Skeletal muscle tissue (tissue), 4 donors: ENCODE measurements around the gene PUM2. TPM values are rescaled to one million over a fixed set of nuclear protein-coding genes. Genes with fewer than 3 reads are reported as not detected.
"Not testable (repeated sequence)": the region's sequence is repeated elsewhere in the genome, so short reads cannot be mapped to it uniquely, and the experiment has no call there.

Source experiments
- H3K27ac ChIP-seq: one replicate; pipeline ENCODE4 v1.7.0; 2013; ENCODE audit warnings: mild to moderate bottlenecking, low read depth, low read length, inconsistent platforms
- H3K27me3 ChIP-seq, 3 donors: one replicate each; pipeline ENCODE4 v1.7.0; 2013; ENCODE audit warnings: low read length in 3 of 3; ENCODE audit not compliant: control insufficient read depth in 3 of 3, insufficient read depth in 3 of 3
- H3K36me3 ChIP-seq, 3 donors: one replicate each; pipeline ENCODE4 v1.7.0; 2013; ENCODE audit warnings: low read length in 3 of 3; ENCODE audit not compliant: control insufficient read depth in 3 of 3, insufficient read depth in 3 of 3
- H3K4me1 ChIP-seq, 3 donors: one replicate each; pipeline ENCODE4 v1.7.0; 2013; ENCODE audit warnings: low read length in 3 of 3, mild to moderate bottlenecking in 3 of 3; ENCODE audit not compliant: control insufficient read depth in 3 of 3, insufficient read depth in 3 of 3
- H3K4me3 ChIP-seq, 3 donors: one replicate each; pipeline ENCODE4 v1.7.0; 2013; ENCODE audit warnings: low read length in 3 of 3
- H3K9ac ChIP-seq, 3 donors: one replicate each; pipeline ENCODE4 v1.7.0; 2013; ENCODE audit warnings: low read length in 3 of 3, mild to moderate bottlenecking in 3 of 3, moderate library complexity in 2 of 3, low read depth in 1 of 3
- H3K9me3 ChIP-seq, 3 donors: one replicate each; pipeline ENCODE4 v1.7.0; 2013; ENCODE audit warnings: low read length in 3 of 3; ENCODE audit not compliant: control insufficient read depth in 3 of 3
- total RNA-seq: library from RNA; depleted of rRNA; stranded (reverse); fragments of >200 nt; gene quantifications from one replicate; pipeline ENCODE4 v1.2.3, GENCODE V29; 2014
- donor health status: Osteomylitis.

Gene PUM2
- total RNA-seq, 1 donor from 2014 or later = 80.4 TPM

DNA sequence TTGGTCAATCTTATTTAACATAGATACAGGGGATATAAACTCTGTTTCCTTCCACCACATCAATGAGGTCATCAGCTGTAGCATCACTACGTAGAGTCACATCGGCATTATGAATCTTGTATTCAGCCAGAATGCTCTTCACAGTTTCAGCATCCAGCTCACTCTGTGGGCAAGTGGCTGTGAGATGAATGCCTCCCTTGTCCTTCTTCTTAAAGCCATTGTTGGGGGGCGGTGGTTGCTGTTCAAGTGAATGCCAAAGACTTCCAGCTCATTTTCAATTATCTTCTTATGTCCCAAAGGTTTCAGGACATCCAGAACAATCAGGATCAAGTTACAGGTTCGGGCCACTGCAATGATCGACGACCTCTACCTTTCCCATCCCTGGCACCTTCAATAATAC lies 110.4 kb downstream of the PUM2 start:
- H3K9ac ChIP-seq, H3K36me3 ChIP-seq, H3K9me3 ChIP-seq, H3K4me3 ChIP-seq, H3K4me1 ChIP-seq, H3K27ac ChIP-seq: not testable (repeated sequence)
- peaks cover 5 to 17% (median 6%) of the 10 kb centered on the region in 3 donors for H3K27me3 ChIP-seq

DNA sequence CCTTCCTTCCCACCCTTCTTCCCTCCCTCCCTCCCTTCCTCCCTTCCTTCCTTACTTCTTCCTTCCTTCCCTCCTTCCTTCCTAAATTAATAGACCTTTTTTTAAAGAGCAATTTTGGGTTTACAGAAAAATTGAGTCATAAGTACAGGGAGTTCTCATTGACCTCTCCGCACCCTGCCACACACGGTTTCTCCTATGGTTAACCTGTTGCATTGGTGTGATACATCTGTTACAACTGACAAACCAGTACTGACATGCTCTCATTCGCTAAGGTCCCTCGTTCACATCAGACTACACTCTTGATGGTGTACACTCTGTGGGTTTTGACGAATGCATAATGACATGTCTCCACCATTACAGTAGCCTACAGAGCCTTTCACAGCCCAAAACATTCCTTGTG lies 114.1 kb downstream of the PUM2 start:
- Histone ChIP-seq H3K36me3 (no peaks in the 10 kb centered on the region), H3K4me3 (no peak overlapping the region), H3K27ac (no peak overlapping the region), H3K9me3 (peaks cover 0 to 2% (median 0%) of the 10 kb centered on the region in 3 donors), H3K9ac (no peak overlapping the region), H3K4me1 (no peaks in the 10 kb centered on the region), H3K27me3 (peaks cover 5 to 16% (median 6%) of the 10 kb centered on the region in 3 donors)

DNA sequence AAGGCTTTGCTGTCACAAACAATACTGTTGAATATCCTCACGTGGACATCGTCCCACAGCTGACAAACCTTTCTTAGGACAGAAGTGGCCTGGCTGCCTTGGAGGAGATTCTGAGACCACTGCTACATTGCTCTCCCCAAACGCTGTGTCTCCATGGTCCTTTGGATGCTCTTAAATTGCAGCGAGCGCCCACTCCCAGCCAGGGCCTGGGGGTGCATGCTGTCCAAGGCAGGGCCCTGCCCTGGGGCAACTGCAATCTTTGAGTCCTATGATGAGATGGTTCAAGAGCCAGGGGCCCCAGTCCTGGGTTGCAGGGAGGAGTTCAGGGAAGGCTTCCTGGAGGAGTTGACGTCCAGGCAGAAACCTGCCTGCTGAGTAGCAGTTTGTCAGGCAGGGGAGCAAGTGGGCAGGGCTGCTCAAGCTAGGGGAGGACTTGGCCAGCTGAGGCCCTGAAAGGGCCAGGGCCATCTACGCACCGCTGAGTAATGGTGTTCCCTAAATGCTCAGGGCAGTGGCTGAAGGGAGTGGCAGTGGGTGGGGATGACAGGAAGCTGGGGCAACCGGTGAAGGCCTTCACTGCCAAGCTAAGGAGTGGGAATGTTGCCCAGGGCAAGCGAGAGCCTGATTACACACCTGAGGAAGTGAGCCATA lies 114.9 kb downstream of the PUM2 start:
- peaks cover 4 to 12% (median 4%) of the 10 kb centered on the region in 3 donors for H3K27me3 ChIP-seq
- H3K36me3 ChIP-seq = no peaks in the 10 kb centered on the region
- no peak overlapping the region for H3K4me3 ChIP-seq
- H3K4me1 ChIP-seq = no peaks in the 10 kb centered on the region
- H3K9me3 ChIP-seq = peaks cover 0 to 2% (median 0%) of the 10 kb centered on the region in 3 donors
- no peak overlapping the region for H3K9ac ChIP-seq
- no peak overlapping the region for H3K27ac ChIP-seq

DNA sequence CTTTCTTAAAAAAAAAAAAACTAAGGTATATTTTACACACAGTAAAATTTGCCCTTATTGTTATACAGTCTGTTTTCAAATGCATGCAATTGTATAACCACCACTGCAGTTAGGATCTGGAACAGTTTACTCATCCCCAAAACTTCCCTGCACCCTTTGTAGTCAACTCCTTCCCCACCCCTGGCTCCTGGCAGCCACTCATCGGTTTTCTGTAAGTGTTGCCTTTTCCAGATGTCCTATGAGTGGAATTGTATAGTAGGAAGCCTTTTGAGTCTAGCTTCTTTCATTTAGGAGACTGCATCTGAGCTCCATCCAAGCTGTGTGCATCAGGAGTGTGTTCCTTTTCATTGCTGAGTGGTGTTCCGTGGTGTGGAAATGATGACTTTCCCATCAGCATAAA lies 116.0 kb downstream of the PUM2 start:
- H3K4me3 ChIP-seq, H3K27me3 ChIP-seq, H3K36me3 ChIP-seq, H3K9me3 ChIP-seq, H3K27ac ChIP-seq, H3K9ac ChIP-seq, H3K4me1 ChIP-seq: not testable (repeated sequence)

DNA sequence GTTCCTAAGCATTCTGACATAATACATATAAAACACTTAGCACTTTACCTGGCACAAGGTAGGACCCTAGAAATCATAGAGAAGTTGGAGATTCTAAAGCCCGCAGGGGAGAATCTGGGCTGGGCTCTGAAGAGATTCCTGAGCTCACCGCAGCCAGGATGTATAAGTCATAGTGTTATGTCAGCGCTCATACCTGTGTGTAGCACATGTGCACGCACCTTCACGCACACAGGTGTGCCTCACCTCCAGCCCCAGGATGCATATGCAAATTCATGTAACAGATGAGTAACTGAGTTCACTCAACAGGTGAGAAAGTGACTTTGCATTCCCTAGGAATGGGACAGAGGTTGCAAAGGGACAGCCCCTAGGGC lies 117.8 kb downstream of the PUM2 start:
- H3K27ac ChIP-seq = no peak overlapping the region
- H3K4me1 ChIP-seq = no peaks in the 10 kb centered on the region
- no peaks in the 10 kb centered on the region for H3K9me3 ChIP-seq
- H3K36me3 ChIP-seq = no peaks in the 10 kb centered on the region
- peaks cover 4 to 9% (median 5%) of the 10 kb centered on the region in 3 donors for H3K27me3 ChIP-seq
- no peak overlapping the region for H3K4me3 ChIP-seq
- H3K9ac ChIP-seq = no peak overlapping the region

DNA sequence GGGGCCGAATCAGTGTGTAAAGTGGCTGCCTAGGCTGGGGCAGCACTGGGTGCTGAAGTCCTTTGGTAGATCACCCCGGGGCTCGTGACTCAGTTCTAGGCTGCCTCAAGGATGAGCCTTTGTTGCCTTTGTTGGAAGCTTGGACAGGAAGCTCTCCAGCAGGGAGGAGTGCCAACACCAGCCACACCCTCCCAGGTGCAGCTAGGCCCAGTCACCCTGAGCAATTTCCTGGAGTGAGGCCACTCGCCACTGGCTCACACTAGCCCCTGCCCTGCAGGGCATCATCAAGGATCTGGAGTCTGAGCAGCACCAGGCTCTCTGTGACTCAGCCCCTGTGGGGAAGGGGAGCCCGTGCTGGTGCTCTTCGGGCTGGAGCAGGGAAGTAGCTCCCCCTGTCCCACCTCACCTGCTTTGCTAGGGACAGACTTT lies 119.0 kb downstream of the PUM2 start:
- H3K36me3 ChIP-seq = no peaks in the 10 kb centered on the region
- peaks cover 5 to 12% (median 9%) of the 10 kb centered on the region in 3 donors for H3K27me3 ChIP-seq
- H3K4me1 ChIP-seq = no peaks in the 10 kb centered on the region
- H3K9me3 ChIP-seq = no peaks in the 10 kb centered on the region
- no peak overlapping the region for H3K27ac ChIP-seq
- H3K4me3 ChIP-seq = no peak overlapping the region
- H3K9ac ChIP-seq = no peak overlapping the region

DNA sequence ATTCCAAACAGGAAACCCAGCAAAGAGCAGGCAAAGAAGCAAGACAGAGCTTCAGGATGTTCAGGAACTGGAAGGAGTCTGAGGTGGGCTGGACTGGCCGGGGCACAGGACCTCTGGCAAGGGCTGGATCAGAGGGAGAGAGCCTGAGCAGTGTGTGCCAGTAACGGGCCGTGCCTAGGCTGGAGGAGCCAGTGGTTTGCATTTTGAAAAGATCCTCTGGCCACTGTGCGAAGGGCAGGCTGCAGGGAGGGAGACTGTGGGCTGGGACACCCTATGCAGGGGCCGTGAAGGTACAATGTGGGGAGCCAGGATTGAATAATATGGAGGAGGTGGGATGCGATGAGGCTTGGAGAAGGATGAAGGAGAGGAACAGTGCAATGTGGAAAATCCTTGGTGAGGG lies 119.5 kb downstream of the PUM2 start:
- no peak overlapping the region for H3K27ac ChIP-seq
- no peaks in the 10 kb centered on the region for H3K9me3 ChIP-seq
- peaks cover 8 to 14% (median 11%) of the 10 kb centered on the region in 3 donors for H3K27me3 ChIP-seq
- H3K9ac ChIP-seq = no peak overlapping the region
- H3K4me1 ChIP-seq = no peaks in the 10 kb centered on the region
- H3K36me3 ChIP-seq = no peaks in the 10 kb centered on the region
- H3K4me3 ChIP-seq = no peak overlapping the region

DNA sequence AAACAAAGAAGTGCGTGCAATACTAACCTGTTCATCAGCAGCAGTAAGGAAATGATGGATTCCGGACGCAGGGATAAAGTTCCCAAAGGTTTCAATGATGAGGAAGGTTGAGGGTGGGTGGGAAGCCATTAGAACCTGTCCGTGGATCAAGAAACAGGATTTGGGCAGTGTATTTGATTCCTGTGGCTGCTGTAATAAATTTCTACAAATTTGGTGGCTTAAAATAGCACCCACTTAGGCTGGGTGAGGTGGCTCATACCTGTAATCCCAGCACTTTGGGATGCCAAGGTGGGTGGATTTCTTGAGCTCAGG lies 120.6 kb downstream of the PUM2 start:
- H3K27me3 ChIP-seq = peaks cover 15 to 22% (median 18%) of the 10 kb centered on the region in 3 donors
- no peak overlapping the region for H3K4me3 ChIP-seq
- no peak overlapping the region for H3K27ac ChIP-seq
- H3K36me3 ChIP-seq = no peaks in the 10 kb centered on the region
- no peak overlapping the region for H3K9ac ChIP-seq
- no peaks in the 10 kb centered on the region for H3K9me3 ChIP-seq
- peaks cover 5 to 6% (median 5%) of the 10 kb centered on the region in 3 donors for H3K4me1 ChIP-seq

DNA sequence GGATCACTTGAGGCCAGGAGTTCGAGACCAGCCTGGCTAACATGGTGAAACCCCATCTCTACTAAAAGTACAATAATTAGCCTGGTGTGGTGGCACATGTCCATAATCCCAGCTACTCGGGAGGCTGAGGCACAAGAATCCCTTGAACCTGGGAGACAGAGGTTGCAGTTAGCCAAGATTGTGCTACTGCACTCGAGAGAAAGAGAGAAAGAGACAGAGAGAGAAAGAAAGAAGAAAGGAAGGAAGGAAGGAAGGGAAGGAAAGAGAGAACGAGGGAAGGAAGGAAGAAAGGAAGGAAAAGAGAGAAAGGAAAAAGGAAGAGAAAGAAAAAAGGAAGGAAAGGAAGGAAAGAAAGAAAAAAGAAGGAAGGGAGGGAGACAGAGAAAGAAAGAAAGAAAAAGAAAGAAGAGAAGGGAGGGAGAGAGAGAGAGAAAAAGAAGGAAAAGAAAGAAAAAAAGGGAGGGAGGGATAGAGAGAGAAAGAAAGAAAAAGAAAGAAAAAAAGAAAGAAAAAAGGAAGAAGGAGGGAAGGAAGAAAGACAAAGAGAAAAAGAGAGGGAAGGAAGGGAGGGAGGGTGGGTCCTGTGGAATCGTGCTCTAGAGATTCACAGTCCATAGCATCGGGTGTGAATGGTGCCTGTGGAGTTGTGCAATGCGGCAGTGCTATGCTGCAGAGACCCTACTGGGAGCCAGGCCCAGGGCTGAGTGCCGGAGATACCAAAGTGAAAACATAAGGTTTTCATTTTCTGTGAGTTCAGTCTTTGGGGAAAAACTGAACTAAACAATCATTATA lies 121.1 kb downstream of the PUM2 start:
- Histone ChIP-seq H3K9ac (no peak overlapping the region), H3K27ac (no peak overlapping the region), H3K4me3 (no peak overlapping the region), H3K4me1 (peaks cover 5 to 6% (median 5%) of the 10 kb centered on the region in 3 donors), H3K27me3 (peaks cover 15 to 22% (median 18%) of the 10 kb centered on the region in 3 donors), H3K9me3 (no peaks in the 10 kb centered on the region), H3K36me3 (no peaks in the 10 kb centered on the region)

DNA sequence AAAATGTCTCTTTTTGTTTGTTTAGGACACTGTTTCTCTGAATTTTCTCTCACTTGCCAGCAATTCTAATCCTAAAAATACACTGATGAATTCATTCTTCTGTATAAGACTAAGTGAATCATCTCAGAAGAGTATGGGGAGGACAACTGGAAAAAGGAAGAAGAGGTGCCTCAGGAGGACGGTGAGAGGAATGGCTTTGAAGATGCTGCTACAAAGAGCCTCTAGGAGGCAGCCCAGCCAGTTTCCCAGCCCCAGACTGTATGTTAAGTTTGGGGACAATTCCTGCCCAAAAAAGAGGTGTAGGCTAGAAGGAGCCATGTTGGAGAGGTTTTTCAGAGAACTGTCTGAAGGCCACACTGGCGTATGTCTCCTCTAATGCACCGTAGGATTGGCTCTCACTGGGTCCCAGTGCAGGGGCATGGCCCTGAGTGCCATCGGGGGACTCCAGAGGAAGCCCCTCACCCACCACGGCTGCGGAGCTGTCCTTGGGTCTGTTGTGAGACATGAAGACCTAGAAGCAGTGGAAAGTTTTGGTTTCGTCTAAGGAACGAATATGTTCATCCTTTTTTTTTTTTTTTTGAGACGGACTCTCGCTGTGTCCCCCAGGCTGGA lies 122.6 kb downstream of the PUM2 start:
- H3K4me1 ChIP-seq = peaks cover 10 to 18% (median 10%) of the 10 kb centered on the region in 3 donors
- no peak overlapping the region for H3K4me3 ChIP-seq
- H3K27me3 ChIP-seq = peaks cover 21 to 29% (median 22%) of the 10 kb centered on the region in 3 donors
- no peaks in the 10 kb centered on the region for H3K36me3 ChIP-seq
- H3K9ac ChIP-seq = no peak overlapping the region
- no peaks in the 10 kb centered on the region for H3K9me3 ChIP-seq
- H3K27ac ChIP-seq = no peak overlapping the region
